Esophagus squamous epithelium (tissue), 5 donors: ENCODE data around the gene TSKU. TPM values are rescaled to one million over a fixed set of nuclear protein-coding genes. Genes with fewer than 3 reads are reported as not detected.
A peak's percentile ranks its signal among the peaks of the same experiment; 100 is the strongest.

Experiments
- DNase-seq: peaks from one replicate; lab custom pipeline; 2025; lab: John Stamatoyannopoulos, UW
- H3K27ac ChIP-seq, 4 donors: fragments of 200-600 bp; sonication (generic); one replicate each; pipeline ENCODE4 v1.5.1; 2016 to 2019; ENCODE audit warnings: mild to moderate bottlenecking in 1 of 4
- H3K27me3 ChIP-seq, 4 donors: fragments of 200-600 bp; sonication (generic); 1 replicate in 3 of 4; 2 replicates in 1 of 4; pipeline versions ENCODE4 v1.5.1 to v1.6.0; 2017 to 2021; ENCODE audit warnings: antibody characterized with exemption in 1 of 4
- H3K36me3 ChIP-seq, 3 donors: fragments of 200-600 bp; sonication (generic); one replicate each; pipeline ENCODE4 v1.5.1; 2016 to 2019
- H3K4me1 ChIP-seq, 3 donors: fragments of 200-600 bp; sonication (generic); one replicate each; pipeline ENCODE4 v1.5.1; 2017 to 2019
- H3K4me3 ChIP-seq, 4 donors: fragments of 200-600 bp; sonication (generic); 1 replicate in 3 of 4; 2 replicates in 1 of 4; pipeline ENCODE4 v1.5.1; 2016 to 2019; ENCODE audit warnings: mild to moderate bottlenecking in 2 of 4, moderate library complexity in 1 of 4
- H3K9me3 ChIP-seq, 3 donors: fragments of 200-600 bp; sonication (generic); one replicate each; pipeline ENCODE4 v1.5.1; 2016 to 2019
- POLR2A ChIP-seq, 4 donors: fragments of 450-650 bp; IDR thresholded peaks; one replicate each; pipeline ENCODE4 v1.6.1; 2017; ENCODE audit warnings: antibody characterized with exemption in 4 of 4, mild to moderate bottlenecking in 4 of 4, moderate library complexity in 3 of 4
- WGBS, 2 donors: methylation state at CpG; one replicate each; pipeline ENCODE4 v1.1.5; 2018; 5-methylcytosine and 5-hydroxymethylcytosine counted together
- intact Hi-C: fragments of 100-400 bp; cut with DNase I; formaldehyde crosslinking; loops from one replicate; pipeline ENCODE4 v1.15.0; 2022
- total RNA-seq, 4 donors: library from RNA; depleted of rRNA; stranded (reverse); fragments of >200 nt; gene quantifications; one replicate each; pipeline ENCODE4 v1.1.0, GENCODE V29; 2016
- TF ChIP-seq, protein P1 (sequence below), 6 experiments: fragments of 450-650 bp in 4 of 6; fragments of 200-600 bp in 2 of 6; sonication (generic) in 2 of 6; IDR thresholded peaks; one replicate each; pipeline ENCODE4 v1.5.1; 2016 to 2019; ENCODE audit warnings: antibody characterized with exemption in 6 of 6, mild to moderate bottlenecking in 4 of 6, moderate library complexity in 4 of 6
- donor health status: DM: yes; HTN: yes; CAD: no.

The TSKU gene
- total RNA-seq, 4 donors from 2014 or later, result 51.4 to 95.9 (median 88.4) TPM

DNA sequence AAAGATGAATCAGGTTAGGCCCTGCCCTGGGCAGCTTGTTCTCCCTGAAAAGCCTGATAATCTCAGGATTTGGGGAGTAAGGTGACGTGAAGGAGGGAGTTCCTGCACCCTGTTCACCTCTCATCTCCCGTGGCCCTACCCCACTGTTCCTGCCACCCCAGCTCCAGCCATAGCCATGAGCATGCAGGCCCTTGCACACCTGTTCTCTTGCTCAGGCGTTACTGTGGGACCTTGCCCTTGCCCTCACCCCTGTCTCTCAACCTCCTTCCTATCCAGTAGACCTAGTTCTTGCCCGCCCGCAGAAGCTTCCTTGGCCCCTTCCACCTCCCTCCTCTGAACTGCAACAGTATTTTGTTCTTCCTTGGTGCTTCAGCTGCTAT is 15.0 kb downstream of the TSKU start:
- intact Hi-C loops, result loop anchor here (5.0 kb wide), 1 partner anchor 61 kb away; no protein-coding TSS in a partner anchor
- Histone ChIP-seq H3K9me3 (no peaks in the 10 kb centered on the region), H3K27ac (peak overlapping the region; percentile 63 to 80 (median 72)), H3K36me3 (peaks cover 4 to 45% (median 5%) of the 10 kb centered on the region in 3 donors), H3K4me3 (no peak overlapping the region), H3K4me1 (peaks cover 37 to 99% (median 59%) of the 10 kb centered on the region in 3 donors), H3K27me3 (no peaks in the 10 kb centered on the region)
- DNase-seq, result no peak
- WGBS, 2 donors, result 67 to 73% methylated on average over 5 of the region's 5 CpGs
- no peak for TF ChIP-seq POLR2A (IDR thresholded peaks at IDR 0.05)
- TF ChIP-seq, protein P1, sequence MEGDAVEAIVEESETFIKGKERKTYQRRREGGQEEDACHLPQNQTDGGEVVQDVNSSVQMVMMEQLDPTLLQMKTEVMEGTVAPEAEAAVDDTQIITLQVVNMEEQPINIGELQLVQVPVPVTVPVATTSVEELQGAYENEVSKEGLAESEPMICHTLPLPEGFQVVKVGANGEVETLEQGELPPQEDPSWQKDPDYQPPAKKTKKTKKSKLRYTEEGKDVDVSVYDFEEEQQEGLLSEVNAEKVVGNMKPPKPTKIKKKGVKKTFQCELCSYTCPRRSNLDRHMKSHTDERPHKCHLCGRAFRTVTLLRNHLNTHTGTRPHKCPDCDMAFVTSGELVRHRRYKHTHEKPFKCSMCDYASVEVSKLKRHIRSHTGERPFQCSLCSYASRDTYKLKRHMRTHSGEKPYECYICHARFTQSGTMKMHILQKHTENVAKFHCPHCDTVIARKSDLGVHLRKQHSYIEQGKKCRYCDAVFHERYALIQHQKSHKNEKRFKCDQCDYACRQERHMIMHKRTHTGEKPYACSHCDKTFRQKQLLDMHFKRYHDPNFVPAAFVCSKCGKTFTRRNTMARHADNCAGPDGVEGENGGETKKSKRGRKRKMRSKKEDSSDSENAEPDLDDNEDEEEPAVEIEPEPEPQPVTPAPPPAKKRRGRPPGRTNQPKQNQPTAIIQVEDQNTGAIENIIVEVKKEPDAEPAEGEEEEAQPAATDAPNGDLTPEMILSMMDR (IDR thresholded peaks at IDR 0.05), result no peak

DNA sequence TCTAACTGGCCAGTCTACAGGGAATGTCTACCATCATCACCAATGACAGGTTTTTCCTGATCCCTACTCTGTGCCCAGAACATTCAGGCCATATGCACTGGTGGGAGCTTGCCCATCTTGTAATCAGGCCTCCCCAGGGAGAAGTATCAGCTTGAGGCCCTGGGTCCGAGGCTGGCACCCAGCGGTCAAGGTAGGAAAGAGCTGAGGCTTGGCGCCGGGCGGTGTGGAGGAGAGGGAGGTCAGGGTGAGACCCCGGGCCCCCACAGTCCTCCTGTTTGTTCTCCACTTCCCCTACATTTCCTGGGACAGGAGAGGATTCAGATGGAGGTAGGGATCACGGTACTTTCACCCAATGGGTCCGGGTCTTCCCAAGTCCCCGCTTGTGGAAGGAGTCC is 15.5 kb downstream of the TSKU start:
- peaks cover 32 to 99% (median 54%) of the 10 kb centered on the region in 3 donors for H3K4me1 ChIP-seq
- H3K27ac ChIP-seq, result peak overlapping the region; percentile 63 to 80 (median 72)
- peak overlapping the region in 3 of 4 donors; percentile 26 to 54 (median 35) for H3K4me3 ChIP-seq
- H3K36me3 ChIP-seq, result peaks cover 4 to 45% (median 5%) of the 10 kb centered on the region in 3 donors
- no peak for TF ChIP-seq POLR2A (IDR thresholded peaks at IDR 0.05)
- TF ChIP-seq, protein P1 (IDR thresholded peaks at IDR 0.05), result no peak
- DNase-seq, result no peak
- intact Hi-C loops, result loop anchor here (5.0 kb wide), 1 partner anchor 61 kb away; no protein-coding TSS in a partner anchor
- no peaks in the 10 kb centered on the region for H3K9me3 ChIP-seq
- no peaks in the 10 kb centered on the region for H3K27me3 ChIP-seq
- WGBS, 2 donors, result 50 to 60% methylated on average over 5 to 8 of the region's 9 CpGs

DNA sequence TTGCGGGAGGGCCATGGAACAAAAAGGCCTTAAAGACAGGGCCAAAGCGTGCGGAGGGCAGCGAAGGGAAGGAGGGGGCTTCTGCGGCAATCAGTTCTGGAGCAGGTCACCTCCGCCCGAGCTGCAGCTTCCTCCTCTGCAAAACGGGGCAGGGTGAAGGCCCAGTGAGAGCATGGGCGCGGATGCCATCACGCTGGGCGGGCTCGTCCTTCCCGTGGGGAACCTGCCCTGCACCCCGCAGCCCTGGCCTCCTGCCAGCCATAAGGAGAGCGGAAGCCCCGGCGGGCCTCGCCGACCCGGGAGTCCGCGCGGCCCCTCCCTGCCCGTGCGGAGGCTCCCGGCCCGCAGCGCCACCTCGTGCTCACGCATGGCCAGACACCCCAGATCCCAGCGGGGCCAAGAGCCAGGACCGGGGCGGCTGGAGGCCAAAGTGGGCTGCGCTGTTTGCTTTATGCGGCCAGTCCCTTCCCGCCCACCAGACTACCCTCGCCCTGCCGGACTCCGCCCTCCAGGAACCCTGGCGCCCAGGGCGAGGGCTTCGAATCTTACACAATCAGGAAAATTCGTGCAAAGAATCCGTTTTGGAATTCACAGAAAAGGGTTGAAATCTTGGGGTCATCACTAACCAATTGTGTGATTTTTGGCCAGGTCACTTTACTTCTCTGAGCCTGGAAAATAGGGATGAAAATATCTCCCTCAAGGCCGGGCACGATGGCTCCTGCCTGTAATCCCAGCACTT is 16.1 kb downstream of the TSKU start:
- no peaks in the 10 kb centered on the region for H3K9me3 ChIP-seq
- 13 to 16% methylated on average over 5 to 24 of the region's 47 CpGs for WGBS, 2 donors
- intact Hi-C loops, result loop anchor here (5.0 kb wide), 1 partner anchor 62 kb away; no protein-coding TSS in a partner anchor
- peak in 1 of 4 donors; percentile 8 for TF ChIP-seq POLR2A (IDR thresholded peaks at IDR 0.05)
- TF ChIP-seq, protein P1 (IDR thresholded peaks at IDR 0.05), result peak; percentile 89 to 97 (median 94)
- H3K27me3 ChIP-seq, result no peaks in the 10 kb centered on the region
- peaks cover 27 to 99% (median 48%) of the 10 kb centered on the region in 3 donors for H3K4me1 ChIP-seq
- peak overlapping the region in 3 of 4 donors; percentile 26 to 54 (median 35) for H3K4me3 ChIP-seq
- peak overlapping the region; percentile 63 to 80 (median 72) for H3K27ac ChIP-seq
- no peak for DNase-seq
- peaks cover 4 to 45% (median 5%) of the 10 kb centered on the region in 3 donors for H3K36me3 ChIP-seq

DNA sequence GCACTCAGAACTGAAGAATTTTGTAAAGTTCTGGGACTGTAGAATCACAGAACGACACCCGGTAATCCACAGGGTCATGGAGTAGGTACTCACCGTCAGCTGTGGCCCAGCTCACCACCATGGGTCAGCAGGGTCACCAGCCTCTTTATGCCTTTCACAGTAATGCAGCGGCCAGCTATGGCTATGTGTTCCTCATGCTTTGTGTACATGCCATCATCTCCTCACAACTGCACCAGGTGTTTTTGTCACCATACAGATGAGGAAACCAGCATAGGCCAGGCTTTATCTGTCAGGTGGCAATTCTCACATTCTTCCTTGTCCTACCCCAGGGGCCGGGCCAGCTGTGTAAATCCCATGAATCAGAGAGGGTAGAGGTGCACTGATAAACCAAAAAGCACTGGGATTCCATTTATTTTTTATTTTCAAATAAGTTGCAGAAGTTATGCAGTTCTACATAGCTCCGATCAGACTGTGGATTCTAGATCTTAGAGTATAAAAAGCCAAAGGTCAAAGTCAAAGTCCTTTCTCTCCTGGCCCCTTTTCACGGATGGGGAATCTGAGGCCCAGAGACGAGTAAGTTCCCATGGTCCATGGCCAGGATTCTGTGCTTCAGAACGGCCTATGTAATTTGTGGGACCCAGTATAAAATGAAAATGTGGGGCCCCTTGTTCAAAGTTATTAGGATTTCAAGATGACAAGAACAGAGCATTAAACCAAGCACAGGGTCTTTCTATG is 17.5 kb downstream of the TSKU start:
- Histone ChIP-seq H3K36me3 (peaks cover 4 to 32% (median 5%) of the 10 kb centered on the region in 3 donors), H3K27ac (peak overlapping the region in 1 of 4 donors; percentile 21), H3K27me3 (no peaks in the 10 kb centered on the region), H3K9me3 (no peaks in the 10 kb centered on the region), H3K4me3 (no peak overlapping the region), H3K4me1 (peaks cover 36 to 99% (median 44%) of the 10 kb centered on the region in 3 donors)
- intact Hi-C loops, result no loop called here
- WGBS, 2 donors, result 79 to 83% methylated on average over 9 of the region's 9 CpGs
- no peak for DNase-seq
- TF ChIP-seq, protein P1 (IDR thresholded peaks at IDR 0.05), result no peak
- no peak for TF ChIP-seq POLR2A (IDR thresholded peaks at IDR 0.05)
